ENCODE results near the gene KIF2C. TPM values are rescaled to one million over a fixed set of nuclear protein-coding genes. Genes with fewer than 3 reads are reported as not detected.
"Not testable (repeated sequence)": the region's sequence is repeated elsewhere in the genome, so short reads cannot be mapped to it uniquely, and the experiment has no call there.

Gene KIF2C
- polyA plus RNA-seq, 1 experiment, result 14.3 TPM

DNA sequence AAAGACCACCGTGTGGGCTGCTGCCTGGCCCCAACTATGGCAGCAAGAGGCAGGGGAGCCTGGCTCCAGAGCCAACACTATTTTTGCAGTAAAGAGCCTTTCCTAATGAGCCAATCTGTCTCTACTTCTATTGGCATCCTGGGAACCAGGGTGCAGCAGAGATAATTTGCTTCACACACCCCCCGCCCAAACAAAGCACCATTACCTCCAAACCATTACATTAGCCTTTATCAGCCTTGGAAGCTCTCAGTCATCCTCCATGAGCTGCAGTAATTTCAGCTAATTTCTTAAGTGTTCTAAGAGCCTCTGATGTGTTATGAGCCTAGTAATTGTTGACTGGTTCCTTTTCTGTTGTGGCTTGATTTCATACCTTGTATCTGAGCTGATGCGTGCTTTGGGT lies 43.5 kb upstream of the KIF2C start:
- ChIA-PET CTCF (interaction anchor here (0.7 kb wide), 1 partner anchor 17 kb away, joined by 3 read pairs; no protein-coding TSS in a partner anchor), POLR2A (no interaction called here)
- Histone ChIP-seq H3K4me3 (ENCODE audit: low read depth, low read length) (no peak overlapping the region), H3K9me3 (ENCODE audit: control insufficient read depth, insufficient read depth, low read length) (no peaks in the 10 kb centered on the region), H3K27me3 (ENCODE audit: control insufficient read depth, insufficient read depth, low read length) (peaks cover 2% of the 10 kb centered on the region), H3K27ac (ENCODE audit: low read depth, low read length) (no peak overlapping the region)
- DNase-seq (ENCODE audit: low read depth, low spot score), result no peak
- TF ChIP-seq, protein P1, sequence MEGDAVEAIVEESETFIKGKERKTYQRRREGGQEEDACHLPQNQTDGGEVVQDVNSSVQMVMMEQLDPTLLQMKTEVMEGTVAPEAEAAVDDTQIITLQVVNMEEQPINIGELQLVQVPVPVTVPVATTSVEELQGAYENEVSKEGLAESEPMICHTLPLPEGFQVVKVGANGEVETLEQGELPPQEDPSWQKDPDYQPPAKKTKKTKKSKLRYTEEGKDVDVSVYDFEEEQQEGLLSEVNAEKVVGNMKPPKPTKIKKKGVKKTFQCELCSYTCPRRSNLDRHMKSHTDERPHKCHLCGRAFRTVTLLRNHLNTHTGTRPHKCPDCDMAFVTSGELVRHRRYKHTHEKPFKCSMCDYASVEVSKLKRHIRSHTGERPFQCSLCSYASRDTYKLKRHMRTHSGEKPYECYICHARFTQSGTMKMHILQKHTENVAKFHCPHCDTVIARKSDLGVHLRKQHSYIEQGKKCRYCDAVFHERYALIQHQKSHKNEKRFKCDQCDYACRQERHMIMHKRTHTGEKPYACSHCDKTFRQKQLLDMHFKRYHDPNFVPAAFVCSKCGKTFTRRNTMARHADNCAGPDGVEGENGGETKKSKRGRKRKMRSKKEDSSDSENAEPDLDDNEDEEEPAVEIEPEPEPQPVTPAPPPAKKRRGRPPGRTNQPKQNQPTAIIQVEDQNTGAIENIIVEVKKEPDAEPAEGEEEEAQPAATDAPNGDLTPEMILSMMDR (IDR thresholded peaks at IDR 0.05; ENCODE audit: low read depth, low read length), result no peak

DNA sequence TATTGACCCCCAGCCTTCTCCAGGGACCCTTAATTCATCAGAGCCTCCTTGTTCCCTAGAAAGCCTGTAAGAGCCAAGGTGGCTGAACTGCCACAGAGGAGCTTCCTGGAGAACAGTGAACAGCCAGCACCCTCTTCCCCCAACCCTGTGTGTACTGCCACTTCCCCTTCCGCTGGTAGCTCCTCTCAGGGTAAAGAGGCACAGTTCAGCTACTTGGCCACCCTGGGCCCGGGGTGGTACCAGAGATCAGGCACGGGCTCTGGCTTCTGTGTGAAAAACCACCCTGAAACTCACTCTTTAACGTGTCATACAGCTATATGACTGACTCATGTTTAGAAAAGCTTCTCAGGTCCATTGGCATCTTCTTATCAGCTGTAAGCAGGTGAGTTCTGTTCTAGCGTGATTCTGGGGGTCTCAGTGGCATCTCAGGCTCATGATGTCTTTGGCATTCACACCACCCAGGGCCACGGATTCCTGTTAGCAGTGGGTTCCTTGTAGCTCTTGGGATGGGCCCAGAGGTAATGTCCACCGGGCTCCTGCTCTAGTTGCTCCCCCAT lies 42.8 kb upstream of the KIF2C start:
- no peak for DNase-seq (ENCODE audit: low read depth, low spot score)
- CTCF ChIA-PET, result interaction anchor here (0.7 to 0.8 kb wide), 2 partner anchors 17 to 18 kb away, joined by 3 read pairs; no protein-coding TSS in a partner anchor
- POLR2A ChIA-PET, result interaction anchor here (0.6 kb wide), 1 partner anchor 25 kb away, joined by 3 read pairs; no protein-coding TSS in a partner anchor
- Histone ChIP-seq H3K4me3 (ENCODE audit: low read depth, low read length) (no peak overlapping the region), H3K27me3 (ENCODE audit: control insufficient read depth, insufficient read depth, low read length) (peaks cover 2% of the 10 kb centered on the region), H3K27ac (ENCODE audit: low read depth, low read length) (no peak overlapping the region), H3K9me3 (ENCODE audit: control insufficient read depth, insufficient read depth, low read length) (no peaks in the 10 kb centered on the region)
- TF ChIP-seq, protein P1 (IDR thresholded peaks at IDR 0.05; ENCODE audit: low read depth, low read length), result no peak

DNA sequence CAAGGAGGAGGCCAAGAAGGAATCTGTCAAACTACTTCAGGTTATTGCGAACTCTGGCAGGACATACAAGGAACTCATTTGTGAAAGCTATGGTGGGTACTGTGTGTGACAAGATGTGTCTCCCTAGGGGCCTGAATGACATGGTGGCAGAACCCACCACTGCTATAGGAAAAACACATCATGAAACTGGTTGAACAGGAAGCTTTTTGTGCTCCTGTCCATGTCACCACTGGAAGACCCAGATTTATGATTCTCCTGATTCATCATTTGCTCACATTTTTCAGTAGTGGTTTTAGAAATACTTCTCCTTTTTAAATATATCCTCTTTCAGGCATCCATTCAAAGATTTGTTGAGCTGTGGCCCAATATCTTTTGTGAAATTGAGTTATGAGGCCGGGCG lies 41.5 kb upstream of the KIF2C start:
- Histone ChIP-seq H3K9me3 (ENCODE audit: control insufficient read depth, insufficient read depth, low read length) (no peaks in the 10 kb centered on the region), H3K27ac (ENCODE audit: low read depth, low read length) (no peak overlapping the region), H3K4me3 (ENCODE audit: low read depth, low read length) (no peak overlapping the region), H3K27me3 (ENCODE audit: control insufficient read depth, insufficient read depth, low read length) (peaks cover 2% of the 10 kb centered on the region)
- ChIA-PET POLR2A (no interaction called here), CTCF (no interaction called here)
- DNase-seq (ENCODE audit: low read depth, low spot score), result no peak
- TF ChIP-seq, protein P1 (IDR thresholded peaks at IDR 0.05; ENCODE audit: low read depth, low read length), result no peak

DNA sequence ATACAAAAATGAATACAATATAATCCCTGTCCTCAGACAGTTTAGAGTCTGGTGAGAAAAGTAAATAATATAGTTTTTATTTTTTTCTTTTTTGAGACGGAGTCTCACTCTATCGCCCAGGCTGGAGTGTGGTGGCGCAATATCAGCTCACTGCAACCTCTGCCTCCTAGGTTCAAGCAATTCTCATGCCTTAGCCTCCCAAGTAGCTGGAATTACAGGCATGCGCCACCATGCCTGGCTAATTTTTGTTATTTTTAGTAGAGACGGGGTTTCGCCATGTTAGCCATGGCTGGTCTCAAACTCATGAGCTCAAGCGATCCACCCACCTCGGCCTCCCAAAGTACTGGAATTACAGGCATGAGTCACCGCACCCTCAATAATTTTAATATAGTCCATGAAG lies 40.3 kb upstream of the KIF2C start:
- H3K27me3 ChIP-seq (ENCODE audit: control insufficient read depth, insufficient read depth, low read length); H3K27ac ChIP-seq (ENCODE audit: low read depth, low read length); CTCF ChIA-PET; POLR2A ChIA-PET; DNase-seq (ENCODE audit: low read depth, low spot score); H3K4me3 ChIP-seq (ENCODE audit: low read depth, low read length); H3K9me3 ChIP-seq (ENCODE audit: control insufficient read depth, insufficient read depth, low read length): not testable (repeated sequence)

DNA sequence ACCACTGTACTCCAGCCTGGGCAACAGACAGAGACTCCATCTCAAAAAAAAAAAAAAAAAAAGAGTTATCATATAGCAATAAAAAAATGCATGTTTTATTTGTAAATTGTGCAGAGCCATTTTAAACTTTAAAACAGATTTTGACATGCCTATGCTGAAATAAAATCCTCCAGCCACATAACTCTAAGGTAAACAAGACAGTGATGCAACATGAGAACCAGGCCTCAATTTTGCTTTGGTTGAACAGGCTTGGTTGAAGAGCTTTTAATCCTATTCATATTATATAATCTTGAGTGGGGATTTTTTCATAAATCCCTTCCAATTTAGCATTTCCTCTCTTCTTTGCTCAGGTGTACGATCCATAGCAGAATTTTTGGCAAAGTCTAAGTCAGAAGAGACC lies 39.1 kb upstream of the KIF2C start:
- Histone ChIP-seq H3K4me3 (ENCODE audit: low read depth, low read length) (no peak overlapping the region), H3K27ac (ENCODE audit: low read depth, low read length) (no peak overlapping the region), H3K27me3 (ENCODE audit: control insufficient read depth, insufficient read depth, low read length) (peaks cover 2% of the 10 kb centered on the region), H3K9me3 (ENCODE audit: control insufficient read depth, insufficient read depth, low read length) (no peaks in the 10 kb centered on the region)
- DNase-seq (ENCODE audit: low read depth, low spot score), result no peak
- TF ChIP-seq, protein P1 (IDR thresholded peaks at IDR 0.05; ENCODE audit: low read depth, low read length), result no peak
- ChIA-PET POLR2A (no interaction called here), CTCF (interaction anchor here (1.2 to 2.8 kb wide), 2 partner anchors 29 to 31 kb away, joined by 3 to 8 read pairs; partner anchors contain the start of gene RNU5D-1)

All from AG04450 (cell line).